BLaER1 treated with 17β-estradiol and CSF1 and Interleukin-3, amounts not matched to agents 10 nM and 100 nM (cell line): ENCODE data around the gene ACKR4.
"Not testable (repeated sequence)": the region's sequence is repeated elsewhere in the genome, so short reads cannot be mapped to it uniquely, and the experiment has no call there.

Source experiments
- H3K27ac ChIP-seq, 11 experiments: shearing (Covaris generic); formaldehyde crosslinking; 2 replicates each; pipeline ENCODE4 v1.8.1; 2022
- H3K27me3 ChIP-seq, 11 experiments: shearing (Covaris generic); formaldehyde crosslinking; 2 replicates each; pipeline ENCODE4 v1.8.1; 2022
- H3K36me3 ChIP-seq, 11 experiments: shearing (Covaris generic); formaldehyde crosslinking; 2 replicates each; pipeline ENCODE4 v1.8.1; 2022
- H3K4me1 ChIP-seq, 10 experiments: shearing (Covaris generic); formaldehyde crosslinking; 2 replicates each; pipeline ENCODE4 v1.8.1; 2022
- H3K4me2 ChIP-seq, 11 experiments: shearing (Covaris generic); formaldehyde crosslinking; 2 replicates each; pipeline ENCODE4 v1.8.1; 2022
- H3K4me3 ChIP-seq, 10 experiments: shearing (Covaris generic); formaldehyde crosslinking; 2 replicates each; pipeline ENCODE4 v1.8.1; 2022
- H3K9ac ChIP-seq, 11 experiments: shearing (Covaris generic); formaldehyde crosslinking; 2 replicates each; pipeline ENCODE4 v1.8.1; 2022
- H3K9me3 ChIP-seq, 11 experiments: shearing (Covaris generic); formaldehyde crosslinking; replicated peaks in 1 of 11; 2 replicates each; pipeline ENCODE4 v1.8.1; 2022
- H4K20me1 ChIP-seq, 11 experiments: shearing (Covaris generic); formaldehyde crosslinking; 2 replicates each; pipeline ENCODE4 v1.8.1; 2022
- Cebpa-rat ChIP-seq, 11 experiments: shearing (Covaris generic); IDR thresholded peaks; 2 replicates each; pipeline ENCODE4 v1.8.1; 2022

ACKR4 gene

DNA sequence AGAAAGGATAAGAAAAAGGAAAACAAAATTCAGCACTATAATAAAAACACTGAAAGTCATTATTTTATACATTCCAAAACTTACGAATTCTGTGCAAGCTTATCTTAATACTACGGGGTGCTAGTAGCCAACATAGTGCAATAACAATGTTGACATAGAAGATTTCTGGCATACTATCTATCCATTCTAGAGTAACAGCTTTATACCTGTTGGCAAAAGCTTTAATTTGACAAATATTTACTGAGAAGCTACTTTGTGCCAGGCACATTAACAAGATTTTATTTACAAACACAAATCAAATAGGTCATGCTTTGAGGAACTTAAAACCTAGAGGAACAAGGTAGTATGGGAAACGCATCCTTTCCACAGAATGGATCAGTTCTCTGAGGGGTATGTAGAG, 1.1 kb downstream of the ACKR4 start:
- Histone ChIP-seq H3K4me1 (peaks cover 0 to 33% (median 6%) of the 10 kb centered on the region in 10 experiments; a peak in 11 of 20 replicates), H3K9ac (no peak overlapping the region), H3K27ac (no peak overlapping the region), H3K27me3 (no peaks in the 10 kb centered on the region), H3K4me3 (no peak overlapping the region), H3K4me2 (no peak overlapping the region), H4K20me1 (no peaks in the 10 kb centered on the region), H3K9me3 (no peaks in the 10 kb centered on the region; a peak in 1 of 22 replicates), H3K36me3 (peaks cover 0 to 24% (median 16%) of the 10 kb centered on the region in 11 experiments; a peak in 16 of 22 replicates)
- TF ChIP-seq Cebpa-rat (IDR thresholded peaks at IDR 0.05): no peak

DNA sequence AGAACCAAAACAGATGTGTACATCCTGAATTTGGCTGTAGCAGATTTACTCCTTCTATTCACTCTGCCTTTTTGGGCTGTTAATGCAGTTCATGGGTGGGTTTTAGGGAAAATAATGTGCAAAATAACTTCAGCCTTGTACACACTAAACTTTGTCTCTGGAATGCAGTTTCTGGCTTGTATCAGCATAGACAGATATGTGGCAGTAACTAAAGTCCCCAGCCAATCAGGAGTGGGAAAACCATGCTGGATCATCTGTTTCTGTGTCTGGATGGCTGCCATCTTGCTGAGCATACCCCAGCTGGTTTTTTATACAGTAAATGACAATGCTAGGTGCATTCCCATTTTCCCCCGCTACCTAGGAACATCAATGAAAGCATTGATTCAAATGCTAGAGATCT, 3.5 kb downstream of the ACKR4 start:
- H3K27me3 ChIP-seq, H4K20me1 ChIP-seq, H3K4me2 ChIP-seq, H3K4me1 ChIP-seq, H3K9me3 ChIP-seq, H3K9ac ChIP-seq, H3K27ac ChIP-seq, H3K4me3 ChIP-seq: not testable (repeated sequence)
- H3K36me3 ChIP-seq: peaks cover 0 to 27% (median 22%) of the 10 kb centered on the region in 11 experiments; a peak in 17 of 22 replicates

DNA sequence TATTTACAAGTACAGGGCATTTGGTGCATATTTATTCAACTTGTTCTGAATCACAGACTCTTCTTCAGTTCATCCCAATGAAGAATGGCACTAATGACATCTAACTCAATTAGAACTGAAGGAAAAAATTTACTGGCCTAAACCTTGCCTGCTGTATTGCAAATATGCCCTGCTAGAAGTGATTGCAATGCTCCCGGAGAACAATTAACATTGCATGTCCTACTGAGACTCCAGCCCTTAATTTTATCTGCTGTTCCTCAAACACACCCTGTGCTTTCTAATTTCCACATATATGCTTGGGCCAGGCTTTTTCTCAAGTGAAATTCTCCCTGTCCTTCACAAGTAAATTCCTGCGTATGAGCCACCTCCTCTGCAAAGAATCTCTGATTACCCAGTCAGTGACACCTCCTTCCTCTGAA, 8.3 kb downstream of the ACKR4 start:
- H3K9me3 ChIP-seq: 0 out of 22 replicates have a peak, but pooled peaks cover 0 to 7% (median 0%) of the 10 kb centered on the region in 11 experiments
- H3K4me2 ChIP-seq: no peak overlapping the region
- no peaks in the 10 kb centered on the region for H3K27me3 ChIP-seq
- no peak overlapping the region for H3K4me3 ChIP-seq
- H3K27ac ChIP-seq: no peak overlapping the region
- H3K9ac ChIP-seq: no peak overlapping the region
- H3K4me1 ChIP-seq: no peaks in the 10 kb centered on the region
- peaks cover 4 to 26% (median 19%) of the 10 kb centered on the region in 11 experiments; a peak in 16 of 22 replicates for H3K36me3 ChIP-seq
- TF ChIP-seq Cebpa-rat (IDR thresholded peaks at IDR 0.05): no peak
- no peaks in the 10 kb centered on the region for H4K20me1 ChIP-seq

DNA sequence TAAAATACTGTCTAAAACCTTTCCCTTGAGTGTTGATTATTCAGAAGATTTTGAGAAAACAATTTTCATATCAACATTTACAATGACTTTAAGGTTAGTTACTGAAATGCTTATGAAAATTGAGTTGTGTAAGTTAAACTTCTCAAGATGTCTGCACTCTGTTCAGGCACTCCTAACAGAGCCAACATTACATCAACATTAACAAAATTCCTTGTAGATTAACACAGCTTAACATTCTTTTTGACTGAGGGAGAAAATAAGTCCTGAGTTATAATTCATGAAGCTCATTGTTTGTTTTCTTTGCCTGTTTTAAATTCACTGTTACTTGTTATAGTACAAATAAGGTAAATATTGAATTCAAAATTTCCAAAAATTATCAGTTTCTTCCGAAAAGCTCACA, 9.0 kb downstream of the ACKR4 start:
- Histone ChIP-seq H3K9ac (no peak overlapping the region), H4K20me1 (no peaks in the 10 kb centered on the region), H3K36me3 (peaks cover 4 to 26% (median 19%) of the 10 kb centered on the region in 11 experiments; a peak in 16 of 22 replicates), H3K9me3 (0 out of 22 replicates have a peak, but pooled peaks cover 0 to 7% (median 0%) of the 10 kb centered on the region in 11 experiments), H3K27ac (no peak overlapping the region), H3K4me1 (peaks cover 0 to 4% (median 0%) of the 10 kb centered on the region in 10 experiments; a peak in 4 of 20 replicates), H3K4me2 (no peak overlapping the region), H3K27me3 (no peaks in the 10 kb centered on the region), H3K4me3 (no peak overlapping the region)
- no peak for TF ChIP-seq Cebpa-rat (IDR thresholded peaks at IDR 0.05)

DNA sequence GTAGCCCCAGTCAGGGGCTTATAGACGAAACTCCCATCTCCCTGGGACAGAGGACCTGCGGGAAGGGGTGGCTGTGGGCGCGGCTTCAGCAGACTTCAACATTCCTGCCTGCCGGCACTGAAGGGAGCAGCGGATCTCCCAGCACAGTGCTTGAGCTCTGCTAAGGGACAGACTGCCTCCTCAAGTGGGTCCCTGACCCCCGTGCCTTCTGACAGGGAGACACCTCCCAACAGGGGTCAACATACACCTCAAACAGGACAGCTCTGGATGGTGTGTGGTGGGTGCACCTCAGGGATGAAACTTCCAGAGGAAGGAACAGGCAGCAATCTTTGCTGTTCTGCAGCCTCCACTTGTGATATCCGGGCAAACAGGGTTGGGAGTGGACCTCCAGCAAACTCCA, 9.6 kb downstream of the ACKR4 start:
- H3K27ac ChIP-seq, H3K4me3 ChIP-seq, H4K20me1 ChIP-seq, H3K27me3 ChIP-seq, H3K4me2 ChIP-seq, H3K9me3 ChIP-seq, H3K9ac ChIP-seq, H3K4me1 ChIP-seq: not testable (repeated sequence)
- H3K36me3 ChIP-seq: peaks cover 4 to 26% (median 19%) of the 10 kb centered on the region in 11 experiments; a peak in 16 of 22 replicates

DNA sequence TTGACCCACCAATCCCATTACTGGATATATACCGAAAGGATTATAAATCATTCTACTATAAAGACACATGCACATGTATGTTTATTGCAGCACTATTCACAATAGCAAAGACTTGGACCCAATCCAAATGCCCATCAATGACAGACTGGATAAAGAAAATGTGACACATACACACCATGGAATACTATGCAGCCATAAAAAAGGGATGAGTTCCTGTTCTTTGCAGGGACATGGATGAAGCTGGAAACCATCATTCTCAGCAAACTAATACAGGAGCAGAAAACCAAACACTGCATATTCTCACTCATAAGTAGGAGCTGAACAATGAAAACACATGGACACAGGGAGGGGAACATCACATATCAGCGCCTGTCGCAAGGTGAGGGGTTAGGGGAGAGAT, 18.2 kb downstream of the ACKR4 start:
- H3K4me1 ChIP-seq, H3K27me3 ChIP-seq, H3K9ac ChIP-seq, H3K4me3 ChIP-seq, H4K20me1 ChIP-seq, H3K27ac ChIP-seq, H3K4me2 ChIP-seq: not testable (repeated sequence)
- H3K36me3 ChIP-seq: peaks cover 3 to 51% (median 17%) of the 10 kb centered on the region in 11 experiments; a peak in 17 of 22 replicates
- peaks cover 9 to 21% (median 16%) of the 10 kb centered on the region in 11 experiments; a peak in 19 of 22 replicates for H3K9me3 ChIP-seq

DNA sequence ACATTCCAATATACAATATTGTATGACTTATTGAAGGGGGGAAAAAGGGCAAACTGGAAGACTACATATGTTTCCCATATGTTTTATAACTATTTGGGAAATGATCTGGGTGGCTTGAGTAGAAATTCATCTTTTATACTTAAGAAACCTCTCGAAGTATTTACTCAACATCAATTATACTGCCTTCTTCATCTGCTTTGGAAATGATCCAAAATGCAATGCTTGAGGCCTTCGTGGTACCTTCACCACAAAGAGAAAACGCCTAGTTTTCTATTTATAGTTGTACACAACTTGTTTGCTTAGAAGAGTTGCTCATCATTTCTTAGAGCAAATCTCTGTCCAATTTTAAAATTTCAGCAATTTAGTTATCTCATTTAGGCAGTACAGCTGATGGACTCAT, 18.8 kb downstream of the ACKR4 start:
- peaks cover 3 to 57% (median 19%) of the 10 kb centered on the region in 11 experiments; a peak in 18 of 22 replicates for H3K36me3 ChIP-seq
- H4K20me1 ChIP-seq: no peaks in the 10 kb centered on the region
- peaks cover 0 to 6% (median 0%) of the 10 kb centered on the region in 10 experiments; a peak in 5 of 20 replicates for H3K4me1 ChIP-seq
- H3K9me3 ChIP-seq: peaks cover 9 to 21% (median 16%) of the 10 kb centered on the region in 11 experiments; a peak in 19 of 22 replicates
- TF ChIP-seq Cebpa-rat (IDR thresholded peaks at IDR 0.05): no peak
- H3K4me3 ChIP-seq: no peak overlapping the region
- H3K9ac ChIP-seq: no peak overlapping the region
- H3K27me3 ChIP-seq: no peaks in the 10 kb centered on the region
- no peak overlapping the region for H3K4me2 ChIP-seq
- H3K27ac ChIP-seq: no peak overlapping the region

DNA sequence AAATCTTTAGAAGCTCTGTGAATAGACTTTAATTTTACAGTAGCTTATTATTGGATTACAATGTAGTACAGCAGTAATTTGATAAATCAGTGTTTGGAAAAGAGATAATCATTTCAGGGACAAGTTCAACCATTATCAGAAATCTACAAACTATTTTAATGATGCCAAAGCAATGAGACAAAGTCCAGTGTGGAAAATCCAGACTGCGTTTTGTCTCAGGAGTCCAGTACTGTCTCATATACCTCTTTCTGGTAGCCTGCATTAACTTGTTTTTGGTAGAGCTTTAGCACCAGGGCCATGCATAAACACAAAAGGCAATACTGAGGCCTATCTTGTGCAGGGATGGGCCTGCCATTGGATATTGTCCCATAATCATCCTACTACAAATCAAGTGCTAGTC, 19.7 kb downstream of the ACKR4 start:
- H3K4me2 ChIP-seq: no peak overlapping the region
- H4K20me1 ChIP-seq: no peaks in the 10 kb centered on the region
- H3K9ac ChIP-seq: no peak overlapping the region
- H3K4me3 ChIP-seq: no peak overlapping the region
- H3K27ac ChIP-seq: no peak overlapping the region
- H3K9me3 ChIP-seq: peaks cover 9 to 21% (median 16%) of the 10 kb centered on the region in 11 experiments; a peak in 19 of 22 replicates
- no peaks in the 10 kb centered on the region for H3K27me3 ChIP-seq
- peaks cover 0 to 5% (median 1%) of the 10 kb centered on the region in 10 experiments; a peak in 8 of 20 replicates for H3K4me1 ChIP-seq
- TF ChIP-seq Cebpa-rat (IDR thresholded peaks at IDR 0.05): no peak
- peaks cover 3 to 60% (median 19%) of the 10 kb centered on the region in 11 experiments; a peak in 18 of 22 replicates for H3K36me3 ChIP-seq

DNA sequence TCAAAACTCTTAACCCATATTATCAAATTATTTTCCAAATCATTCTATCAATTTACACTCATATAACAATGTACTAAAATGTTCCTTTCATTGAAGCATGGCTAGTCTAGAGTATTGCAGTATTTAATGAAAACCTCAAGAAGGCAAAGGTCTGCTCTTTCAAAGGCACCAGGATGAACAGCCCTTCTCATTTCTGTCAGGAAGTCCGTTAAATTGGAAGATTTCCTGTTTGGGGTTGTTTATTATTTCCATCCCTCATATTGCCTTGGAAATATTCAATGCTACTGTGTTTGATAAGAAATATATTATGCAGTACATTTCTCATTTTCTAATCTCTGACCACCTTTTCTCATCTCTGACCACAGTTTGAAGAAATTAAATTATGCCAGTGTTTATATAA, 25.1 kb downstream of the ACKR4 start:
- no peaks in the 10 kb centered on the region; a peak in 1 of 22 replicates for H3K9me3 ChIP-seq
- peak overlapping the region in 7 of 11 experiments; percentile 17 to 71 (median 38); a peak in 7 of 22 replicates for H3K4me2 ChIP-seq
- H3K27ac ChIP-seq: no peak overlapping the region
- H3K9ac ChIP-seq: no peak overlapping the region
- no peaks in the 10 kb centered on the region for H3K27me3 ChIP-seq
- no peak for TF ChIP-seq Cebpa-rat (IDR thresholded peaks at IDR 0.05)
- no peaks in the 10 kb centered on the region for H4K20me1 ChIP-seq
- H3K4me3 ChIP-seq: no peak overlapping the region
- H3K36me3 ChIP-seq: peaks cover 4 to 42% (median 23%) of the 10 kb centered on the region in 11 experiments; a peak in 20 of 22 replicates
- peaks cover 4 to 31% (median 11%) of the 10 kb centered on the region in 10 experiments; a peak in 16 of 20 replicates for H3K4me1 ChIP-seq

DNA sequence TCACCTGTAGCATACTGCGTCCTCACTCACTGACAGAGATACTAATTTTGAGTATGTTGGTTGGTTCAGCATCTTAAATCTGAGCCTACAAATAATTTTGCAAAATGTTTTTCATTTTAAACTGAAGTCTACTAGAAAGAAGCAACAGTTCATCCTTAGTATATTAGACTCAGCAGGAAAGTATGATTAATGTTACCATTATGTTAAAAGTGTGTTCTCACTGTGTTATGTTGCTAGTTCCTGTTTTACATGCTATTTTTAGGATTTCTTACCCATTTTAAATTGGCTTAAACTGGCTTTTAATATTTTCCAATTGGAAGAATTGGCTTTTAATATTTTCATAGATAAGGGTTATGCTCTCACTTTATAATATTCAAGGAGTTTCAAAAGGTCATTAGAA, 25.7 kb downstream of the ACKR4 start:
- Histone ChIP-seq H3K4me3 (no peak overlapping the region), H3K9me3 (no peaks in the 10 kb centered on the region; a peak in 1 of 22 replicates), H3K27ac (0 out of 22 replicates have a peak overlapping the region, but pooled peaks of 1 of the 11 experiments have one; percentile 10), H3K4me1 (peaks cover 4 to 31% (median 11%) of the 10 kb centered on the region in 10 experiments; a peak in 16 of 20 replicates), H3K36me3 (peaks cover 5 to 42% (median 28%) of the 10 kb centered on the region in 11 experiments; a peak in 21 of 22 replicates), H3K4me2 (peak overlapping the region in 5 of 11 experiments; percentile 29 to 71 (median 38); a peak in 7 of 22 replicates), H4K20me1 (no peaks in the 10 kb centered on the region), H3K9ac (no peak overlapping the region), H3K27me3 (no peaks in the 10 kb centered on the region)
- TF ChIP-seq Cebpa-rat (IDR thresholded peaks at IDR 0.05): no peak
